ENCODE results near the gene DUS3L. TPM values are rescaled to one million over a fixed set of nuclear protein-coding genes. Genes with fewer than 3 reads are reported as not detected.
A peak's percentile ranks its signal among the peaks of the same experiment; 100 is the strongest.

The DUS3L gene
- total RNA-seq, 1 donor from 2014 or later, result 85.9 TPM

- H3K4me1 Mint-ChIP-seq (ENCODE audit: low read depth), result peaks cover 13% of the 10 kb centered on the region
- H3K4me3 Mint-ChIP-seq, result no peak overlapping the region
- H3K27ac Mint-ChIP-seq, result no peak overlapping the region
- H3K9me3 Mint-ChIP-seq, result no peaks in the 10 kb centered on the region
- intact Hi-C loops (cut with micrococcal nuclease), result loop anchor here (10.0 kb wide), 1 partner anchor 163 kb away; no protein-coding TSS in a partner anchor
- no peak for DNase-seq (ENCODE audit: low spot score)
- H3K36me3 Mint-ChIP-seq (ENCODE audit: low read depth), result no peaks in the 10 kb centered on the region
- peaks cover 34% of the 10 kb centered on the region for H3K27me3 Mint-ChIP-seq (ENCODE audit: insufficient read depth)
These were observed 11.0 kb upstream of the DUS3L start for GRCh38 chr19:5801796-5802619.

- Mint-ChIP-seq H3K9me3 (no peaks in the 10 kb centered on the region), H3K36me3 (ENCODE audit: low read depth) (no peaks in the 10 kb centered on the region), H3K27ac (no peak overlapping the region), H3K27me3 (ENCODE audit: insufficient read depth) (peaks cover 24% of the 10 kb centered on the region), H3K4me3 (no peak overlapping the region), H3K4me1 (ENCODE audit: low read depth) (peaks cover 13% of the 10 kb centered on the region)
- no peak for DNase-seq (ENCODE audit: low spot score)
- intact Hi-C loops (cut with micrococcal nuclease), result loop anchor here (10.0 kb wide), 1 partner anchor 164 kb away; no protein-coding TSS in a partner anchor
These were observed 9.7 kb upstream of the DUS3L start for GRCh38 chr19:5800361-5801270.

GRCh38 chr19:5799247-5800241 lies 8.6 kb upstream of the DUS3L start:
- no peak overlapping the region for H3K27ac Mint-ChIP-seq
- peaks cover 20% of the 10 kb centered on the region for H3K27me3 Mint-ChIP-seq (ENCODE audit: insufficient read depth)
- intact Hi-C loops (cut with micrococcal nuclease), result loop anchor here (10.0 kb wide), 1 partner anchor 165 kb away; no protein-coding TSS in a partner anchor
- H3K9me3 Mint-ChIP-seq, result no peaks in the 10 kb centered on the region
- no peaks in the 10 kb centered on the region for H3K36me3 Mint-ChIP-seq (ENCODE audit: low read depth)
- H3K4me1 Mint-ChIP-seq (ENCODE audit: low read depth), result peaks cover 12% of the 10 kb centered on the region
- DNase-seq (ENCODE audit: low spot score), result no peak
- no peak overlapping the region for H3K4me3 Mint-ChIP-seq

- no peaks in the 10 kb centered on the region for H3K36me3 Mint-ChIP-seq (ENCODE audit: low read depth)
- intact Hi-C loops (cut with micrococcal nuclease), result no loop called here
- no peak for DNase-seq (ENCODE audit: low spot score)
- peaks cover 2% of the 10 kb centered on the region for H3K4me1 Mint-ChIP-seq (ENCODE audit: low read depth)
- H3K9me3 Mint-ChIP-seq, result no peaks in the 10 kb centered on the region
- no peak overlapping the region for H3K4me3 Mint-ChIP-seq
- peaks cover 12% of the 10 kb centered on the region for H3K27me3 Mint-ChIP-seq (ENCODE audit: insufficient read depth)
- H3K27ac Mint-ChIP-seq, result no peak overlapping the region
These were observed 7.3 kb upstream of the DUS3L start for GRCh38 chr19:5798244-5798643.

GRCh38 chr19:5795382-5795919 lies 4.5 kb upstream of the DUS3L start:
- peaks cover 9% of the 10 kb centered on the region for H3K27me3 Mint-ChIP-seq (ENCODE audit: insufficient read depth)
- DNase-seq (ENCODE audit: low spot score), result no peak
- H3K36me3 Mint-ChIP-seq (ENCODE audit: low read depth), result peaks cover under 1% of the 10 kb centered on the region
- intact Hi-C loops (cut with micrococcal nuclease), result no loop called here
- no peak overlapping the region for H3K27ac Mint-ChIP-seq
- H3K4me1 Mint-ChIP-seq (ENCODE audit: low read depth), result peaks cover under 1% of the 10 kb centered on the region
- H3K9me3 Mint-ChIP-seq, result no peaks in the 10 kb centered on the region
- no peak overlapping the region for H3K4me3 Mint-ChIP-seq

- peaks cover 12% of the 10 kb centered on the region for H3K36me3 Mint-ChIP-seq (ENCODE audit: low read depth)
- H3K27ac Mint-ChIP-seq, result no peak overlapping the region
- no peaks in the 10 kb centered on the region for H3K27me3 Mint-ChIP-seq (ENCODE audit: insufficient read depth)
- intact Hi-C loops (cut with micrococcal nuclease), result no loop called here
- no peak overlapping the region for H3K4me3 Mint-ChIP-seq
- H3K4me1 Mint-ChIP-seq (ENCODE audit: low read depth), result peaks cover 5% of the 10 kb centered on the region
- DNase-seq (ENCODE audit: low spot score), result no peak
- H3K9me3 Mint-ChIP-seq, result no peaks in the 10 kb centered on the region
These were observed 2.2 kb upstream of the DUS3L start for GRCh38 chr19:5793188-5793587.

- H3K4me3 Mint-ChIP-seq, result no peak overlapping the region
- H3K36me3 Mint-ChIP-seq (ENCODE audit: low read depth), result peaks cover 15% of the 10 kb centered on the region
- intact Hi-C loops (cut with micrococcal nuclease), result no loop called here
- DNase-seq (ENCODE audit: low spot score), result no peak
- H3K27ac Mint-ChIP-seq, result no peak overlapping the region
- H3K27me3 Mint-ChIP-seq (ENCODE audit: insufficient read depth), result no peaks in the 10 kb centered on the region
- no peaks in the 10 kb centered on the region for H3K9me3 Mint-ChIP-seq
- peaks cover 5% of the 10 kb centered on the region for H3K4me1 Mint-ChIP-seq (ENCODE audit: low read depth)
These were observed 1.3 kb upstream of the DUS3L start for GRCh38 chr19:5792224-5792623.

- H3K9me3 Mint-ChIP-seq, result no peaks in the 10 kb centered on the region
- H3K4me3 Mint-ChIP-seq, result peak overlapping the region; percentile 98
- intact Hi-C loops (cut with micrococcal nuclease), result loop anchor here (1.0 to 2.0 kb wide), 7 partner anchors 14 to 583 kb away; partner anchors contain the start of genes ALKBH7, CATSPERD, LONP1 and RANBP3
- DNase-seq (ENCODE audit: low spot score), result no peak
- H3K27me3 Mint-ChIP-seq (ENCODE audit: insufficient read depth), result no peaks in the 10 kb centered on the region
- peaks cover 5% of the 10 kb centered on the region for H3K4me1 Mint-ChIP-seq (ENCODE audit: low read depth)
- H3K27ac Mint-ChIP-seq, result peak overlapping the region; percentile 100
- H3K36me3 Mint-ChIP-seq (ENCODE audit: low read depth), result peaks cover 26% of the 10 kb centered on the region
These were observed 941 bp downstream of the DUS3L start for GRCh38 chr19:5789886-5790558.

GRCh38 chr19:5789351-5789761 lies 1.6 kb downstream of the DUS3L start:
- no peak overlapping the region for H3K27ac Mint-ChIP-seq
- DNase-seq (ENCODE audit: low spot score), result no peak
- H3K4me3 Mint-ChIP-seq, result peak overlapping the region; percentile 98
- H3K36me3 Mint-ChIP-seq (ENCODE audit: low read depth), result peaks cover 26% of the 10 kb centered on the region
- no peaks in the 10 kb centered on the region for H3K27me3 Mint-ChIP-seq (ENCODE audit: insufficient read depth)
- H3K4me1 Mint-ChIP-seq (ENCODE audit: low read depth), result peaks cover 5% of the 10 kb centered on the region
- intact Hi-C loops (cut with micrococcal nuclease), result no loop called here
- no peaks in the 10 kb centered on the region for H3K9me3 Mint-ChIP-seq

GRCh38 chr19:5788422-5788821 lies 2.5 kb downstream of the DUS3L start:
- no peaks in the 10 kb centered on the region for H3K9me3 Mint-ChIP-seq

GRCh38 chr19:5787409-5788182 lies 3.4 kb downstream of the DUS3L start:
- intact Hi-C loops (cut with micrococcal nuclease), result no loop called here
- H3K27me3 Mint-ChIP-seq (ENCODE audit: insufficient read depth), result no peaks in the 10 kb centered on the region
- no peak for DNase-seq (ENCODE audit: low spot score)
- H3K9me3 Mint-ChIP-seq, result no peaks in the 10 kb centered on the region
- no peak overlapping the region for H3K27ac Mint-ChIP-seq
- peaks cover 5% of the 10 kb centered on the region for H3K4me1 Mint-ChIP-seq (ENCODE audit: low read depth)
- peaks cover 26% of the 10 kb centered on the region for H3K36me3 Mint-ChIP-seq (ENCODE audit: low read depth)
- H3K4me3 Mint-ChIP-seq, result no peak overlapping the region

More at GRCh38 chr19:5788422-5788821, 2.5 kb downstream of the DUS3L start:
- Mint-ChIP-seq H3K27me3 (ENCODE audit: insufficient read depth) (no peaks in the 10 kb centered on the region), H3K27ac (no peak overlapping the region), H3K36me3 (ENCODE audit: low read depth) (peaks cover 26% of the 10 kb centered on the region), H3K4me3 (peak overlapping the region; percentile 27), H3K4me1 (ENCODE audit: low read depth) (peaks cover 5% of the 10 kb centered on the region)
- intact Hi-C loops (cut with micrococcal nuclease), result no loop called here
- DNase-seq (ENCODE audit: low spot score), result no peak
